ENCODE data around the gene TBX1. TPM values are rescaled to one million over a fixed set of nuclear protein-coding genes. Genes with fewer than 3 reads are reported as not detected.

Gene TBX1
- total RNA-seq, 1 donor from 2014 or later: 24.2 TPM

GRCh38 chr22:19720999-19721329, 39.6 kb upstream of the TBX1 start:
- Mint-ChIP-seq H3K27ac (ENCODE audit: unreplicated experiment) (no peak overlapping the region), H3K36me3 (ENCODE audit: unreplicated experiment) (peaks cover 24% of the 10 kb centered on the region), H3K9me3 (ENCODE audit: unreplicated experiment) (no peaks in the 10 kb centered on the region), H3K4me3 (ENCODE audit: unreplicated experiment) (no peak overlapping the region), H3K4me1 (ENCODE audit: unreplicated experiment) (peaks cover 27% of the 10 kb centered on the region), H3K27me3 (ENCODE audit: unreplicated experiment) (no peaks in the 10 kb centered on the region)
- no peak for DNase-seq (ENCODE audit: extremely low spot score, unreplicated experiment)
- no peak for TF ChIP-seq CTCF (IDR thresholded peaks at IDR 0.05)

DNA sequence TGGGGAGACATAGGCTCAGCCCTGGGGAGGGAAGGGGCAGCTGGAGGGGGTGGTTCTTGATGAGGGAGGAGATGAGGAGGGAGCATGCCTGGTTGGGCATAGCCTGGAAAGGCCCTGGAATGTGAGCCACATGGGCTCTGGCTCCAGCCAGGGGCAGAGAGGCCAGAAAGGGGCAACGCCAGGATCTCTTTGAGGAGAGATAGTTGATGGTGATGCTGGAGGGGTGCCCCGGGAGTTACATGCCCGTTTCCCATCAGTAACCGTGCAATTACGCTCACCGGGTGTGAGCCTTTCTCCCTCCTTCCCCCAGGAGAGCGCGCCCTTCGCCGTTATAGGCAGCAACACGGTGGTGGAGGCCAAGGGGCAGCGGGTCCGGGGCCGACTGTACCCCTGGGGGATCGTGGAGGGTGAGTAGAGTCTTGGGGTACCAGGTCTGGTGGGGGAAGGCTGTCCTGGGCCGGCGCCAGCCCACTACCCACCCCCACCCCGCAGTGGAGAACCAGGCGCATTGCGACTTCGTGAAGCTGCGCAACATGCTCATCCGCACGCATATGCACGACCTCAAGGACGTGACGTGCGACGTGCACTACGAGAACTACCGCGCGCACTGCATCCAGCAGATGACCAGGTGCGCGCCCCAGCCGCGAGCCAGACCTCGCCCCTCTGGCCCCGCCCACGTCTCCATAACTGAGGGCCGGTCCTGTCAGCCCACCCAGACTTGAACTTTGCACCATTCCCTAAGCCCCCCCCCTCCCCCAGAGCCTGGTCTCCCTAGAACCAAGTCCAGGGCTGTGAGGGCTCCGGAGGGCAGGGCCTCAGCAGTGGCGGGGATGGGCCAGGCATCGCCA, 39.0 kb upstream of the TBX1 start:
- no peaks in the 10 kb centered on the region for H3K27me3 Mint-ChIP-seq (ENCODE audit: unreplicated experiment)
- no peak for TF ChIP-seq CTCF (IDR thresholded peaks at IDR 0.05)

DNA sequence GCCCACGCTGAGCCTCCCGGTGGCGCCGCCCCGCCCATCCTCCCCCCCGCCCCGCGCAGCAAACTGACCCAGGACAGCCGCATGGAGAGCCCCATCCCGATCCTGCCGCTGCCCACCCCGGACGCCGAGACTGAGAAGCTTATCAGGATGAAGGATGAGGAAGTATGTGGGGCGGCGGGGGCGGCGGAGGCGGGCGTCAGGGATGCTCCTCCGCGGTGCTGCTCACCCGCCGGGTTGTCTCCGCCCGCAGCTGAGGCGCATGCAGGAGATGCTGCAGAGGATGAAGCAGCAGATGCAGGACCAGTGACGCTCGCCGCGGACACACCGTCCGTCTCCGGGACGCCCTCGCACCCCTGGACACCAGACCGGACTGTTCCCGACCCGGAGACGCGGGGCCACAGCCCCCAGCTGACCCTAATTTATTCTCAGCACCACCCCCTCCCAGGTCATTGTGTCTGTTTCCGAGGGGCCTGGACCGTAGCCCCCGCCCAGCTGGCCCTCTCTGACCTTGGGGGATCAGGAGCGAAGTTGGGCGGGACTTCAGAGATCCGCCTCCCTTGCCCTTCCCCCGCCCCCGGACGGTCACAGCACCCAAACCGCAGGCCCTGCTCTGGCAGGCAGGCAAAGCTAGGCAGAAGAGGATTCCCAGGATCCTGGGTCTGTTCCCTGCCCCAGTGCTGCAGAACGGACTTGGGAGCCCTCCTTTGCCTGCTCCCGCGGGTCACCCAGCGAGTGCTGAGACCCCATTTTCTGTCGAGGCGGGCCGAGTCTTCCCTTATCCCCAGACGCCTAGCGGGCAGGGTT, 38.2 kb upstream of the TBX1 start:
- H3K36me3 Mint-ChIP-seq (ENCODE audit: unreplicated experiment): peaks cover 24% of the 10 kb centered on the region
- no peak overlapping the region for H3K27ac Mint-ChIP-seq (ENCODE audit: unreplicated experiment)
- no peak overlapping the region for H3K4me3 Mint-ChIP-seq (ENCODE audit: unreplicated experiment)
- DNase-seq (ENCODE audit: extremely low spot score, unreplicated experiment): no peak
- no peak for TF ChIP-seq CTCF (IDR thresholded peaks at IDR 0.05)
- no peaks in the 10 kb centered on the region for H3K9me3 Mint-ChIP-seq (ENCODE audit: unreplicated experiment)
- no peaks in the 10 kb centered on the region for H3K27me3 Mint-ChIP-seq (ENCODE audit: unreplicated experiment)
- H3K4me1 Mint-ChIP-seq (ENCODE audit: unreplicated experiment): peaks cover 14% of the 10 kb centered on the region

More for the DNA sequence above, 39.0 kb upstream of the TBX1 start:
- DNase-seq (ENCODE audit: extremely low spot score, unreplicated experiment): no peak
- Mint-ChIP-seq H3K27ac (ENCODE audit: unreplicated experiment) (no peak overlapping the region), H3K36me3 (ENCODE audit: unreplicated experiment) (peaks cover 24% of the 10 kb centered on the region), H3K9me3 (ENCODE audit: unreplicated experiment) (no peaks in the 10 kb centered on the region), H3K4me1 (ENCODE audit: unreplicated experiment) (peaks cover 21% of the 10 kb centered on the region), H3K4me3 (ENCODE audit: unreplicated experiment) (no peak overlapping the region)

- H3K27me3 Mint-ChIP-seq (ENCODE audit: unreplicated experiment): no peaks in the 10 kb centered on the region
- H3K27ac Mint-ChIP-seq (ENCODE audit: unreplicated experiment): no peak overlapping the region
- peaks cover 24% of the 10 kb centered on the region for H3K36me3 Mint-ChIP-seq (ENCODE audit: unreplicated experiment)
- peaks cover 9% of the 10 kb centered on the region for H3K4me1 Mint-ChIP-seq (ENCODE audit: unreplicated experiment)
- no peak for TF ChIP-seq CTCF (IDR thresholded peaks at IDR 0.05)
- no peak overlapping the region for H3K4me3 Mint-ChIP-seq (ENCODE audit: unreplicated experiment)
- no peaks in the 10 kb centered on the region for H3K9me3 Mint-ChIP-seq (ENCODE audit: unreplicated experiment)
- DNase-seq (ENCODE audit: extremely low spot score, unreplicated experiment): no peak
Observed at GRCh38 chr22:19722982-19723231, 37.7 kb upstream of the TBX1 start.

- H3K4me1 Mint-ChIP-seq (ENCODE audit: unreplicated experiment): peaks cover 9% of the 10 kb centered on the region
- peaks cover 24% of the 10 kb centered on the region for H3K36me3 Mint-ChIP-seq (ENCODE audit: unreplicated experiment)
- H3K27ac Mint-ChIP-seq (ENCODE audit: unreplicated experiment): no peak within 1 kb of the TSS
- no peaks in the 10 kb centered on the region for H3K9me3 Mint-ChIP-seq (ENCODE audit: unreplicated experiment)
- H3K4me3 Mint-ChIP-seq (ENCODE audit: unreplicated experiment): no peak within 1 kb of the TSS
- no peaks in the 10 kb centered on the region for H3K27me3 Mint-ChIP-seq (ENCODE audit: unreplicated experiment)
- TF ChIP-seq CTCF (IDR thresholded peaks at IDR 0.05): no peak
- DNase-seq (ENCODE audit: extremely low spot score, unreplicated experiment): no peak
Observed at GRCh38 chr22:19723232-19723982, 37.2 kb upstream of the TBX1 start, which contains the start of gene GP1BB. GP1BB (plus strand) TSS chr22:19723539; CDS start chr22:19723570, 31 bp downstream.
